ENCODE results near the gene PNLDC1.

- no peak for TF ChIP-seq EZH2 (optimal IDR thresholded peaks at IDR 0.05; ENCODE audit: low read depth, low read length)
- TF ChIP-seq CTCF (IDR thresholded peaks at IDR 0.05; ENCODE audit: low read length), result no peak
Observed at GRCh38 chr6:159837511-159837910, 37.4 kb downstream of the PNLDC1 start.

All from MM.1S (cell line).